Neural cell (in vitro differentiated cells): ENCODE measurements around the gene KRT27.

Experiments used
- CTCF ChIP-seq: fragments of 450-650 bp; IDR thresholded peaks from 2 replicates; pipeline ENCODE4 v1.5.1; 2014; ENCODE audit warnings: antibody characterized with exemption, mild to moderate bottlenecking, moderate library complexity; ENCODE audit not compliant: poor library complexity, severe bottlenecking
- EZH2 ChIP-seq: fragments of 200-600, 300-800 bp; shearing (Covaris generic), sonication (generic); IDR thresholded peaks from 2 replicates; pipeline ENCODE4 v1.6.1; 2014; ENCODE audit warnings: antibody characterized with exemption, low read length, borderline replicate concordance, mild to moderate bottlenecking; ENCODE audit not compliant: insufficient read depth, poor library complexity, severe bottlenecking
- POLR2AphosphoS5 ChIP-seq: IDR thresholded peaks from 2 replicates; pipeline ENCODE4 v1.6.1; 2012
- RAD21 ChIP-seq: fragments of 450-650 bp; conservative IDR thresholded peaks from 2 replicates; pipeline ENCODE4 v1.6.1; 2014; ENCODE audit warnings: antibody characterized with exemption, mild to moderate bottlenecking, moderate library complexity
- REST ChIP-seq: IDR thresholded peaks from 2 replicates; pipeline ENCODE4 v1.6.1; 2012; ENCODE audit warnings: borderline replicate concordance
- TAF1 ChIP-seq: IDR thresholded peaks from 2 replicates; pipeline ENCODE4 v1.6.1; 2012; ENCODE audit warnings: low read depth

GRCh38 chr17:40777459-40777858 is 4.9 kb downstream of the KRT27 start:
- no peak for TF ChIP-seq CTCF
- no peak for TF ChIP-seq TAF1
- no peak for TF ChIP-seq REST
- no peak for TF ChIP-seq EZH2
- no peak for TF ChIP-seq POLR2AphosphoS5
- TF ChIP-seq RAD21, result no peak
